ENCODE data around the gene TTLL5.

Gene TTLL5

GRCh38 chr14:75660630-75661498 lies at the start of gene TTLL5, which contains the start of gene ERG28:
Gene TTLL5, plus strand, starts transcription at chr14:75661246. Its CDS starts 1,904 bp downstream, at chr14:75663150.
Gene ERG28, minus strand, starts transcription at chr14:75660876. Its CDS starts 3,374 bp downstream, at chr14:75657502.
- peak; percentile 97 to 99 for DNase-seq

DNA sequence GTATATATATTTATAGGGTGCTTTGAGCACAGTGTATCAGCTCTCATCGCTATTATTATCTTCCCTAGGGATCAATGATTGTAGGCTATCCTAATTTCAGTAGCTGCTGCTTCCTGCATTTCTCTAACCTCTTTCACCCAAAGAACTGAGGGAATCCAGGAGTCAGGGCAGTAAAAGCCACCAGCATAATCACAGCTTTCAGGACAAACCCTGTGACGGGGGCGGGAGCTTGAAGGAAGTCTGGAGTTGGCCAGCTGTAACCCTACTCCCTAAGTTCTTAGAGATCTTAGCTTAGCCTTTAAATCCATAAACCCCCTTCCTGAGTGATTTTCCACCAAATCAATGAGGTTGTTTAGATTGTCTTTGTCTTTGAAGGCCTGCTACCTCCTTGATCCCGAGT lies 48.9 kb upstream of the TTLL5 start:
- no peak for DNase-seq

DNA sequence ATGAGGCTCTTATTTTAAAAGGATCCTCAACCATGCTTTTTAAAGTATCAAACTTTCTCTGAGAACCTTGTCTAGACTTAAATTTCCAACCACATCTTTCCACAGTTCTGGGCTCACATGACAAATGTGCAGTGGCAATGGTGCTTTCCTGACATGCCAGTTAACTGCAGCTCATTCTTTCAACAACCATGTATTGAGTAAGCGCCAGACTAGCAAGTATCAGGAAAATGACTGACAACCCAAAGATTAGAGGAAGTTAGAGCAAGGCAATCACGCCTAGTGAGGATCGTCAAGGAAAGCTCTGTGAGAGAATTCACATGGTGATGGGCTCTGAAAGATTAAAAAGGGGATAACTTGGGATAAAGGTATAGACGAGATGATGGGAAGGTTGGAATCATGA lies 46.9 kb upstream of the TTLL5 start:
- DNase-seq = no peak

DNA sequence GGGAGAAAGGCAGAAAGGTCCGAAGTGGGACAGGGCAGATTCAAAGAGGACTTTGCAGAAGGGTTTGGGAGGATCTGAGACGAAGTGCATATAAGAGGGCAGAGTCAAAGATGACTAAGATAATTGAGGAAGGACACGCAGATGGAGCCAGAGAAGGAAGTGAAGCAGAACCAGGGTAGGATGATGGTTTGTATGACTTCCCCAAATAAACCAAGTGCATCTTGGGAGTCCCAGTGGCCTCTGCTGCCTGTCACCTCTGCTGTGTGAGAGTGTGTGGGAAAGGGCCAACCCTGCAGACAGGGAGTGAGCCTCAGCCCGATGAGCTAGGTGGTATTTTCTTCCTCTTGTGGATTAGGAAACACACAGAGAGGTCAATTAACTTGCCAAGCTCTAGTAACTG lies 45.8 kb upstream of the TTLL5 start:
- no peak for DNase-seq

GRCh38 chr14:75619548-75619947 lies 41.5 kb upstream of the TTLL5 start:
- no peak for DNase-seq

- no peak for DNase-seq
These were observed 36.0 kb upstream of the TTLL5 start for GRCh38 chr14:75625034-75625433.

GRCh38 chr14:75626396-75626795 lies 34.6 kb upstream of the TTLL5 start:
- no peak for DNase-seq

- DNase-seq = no peak
These were observed 34.2 kb upstream of the TTLL5 start for GRCh38 chr14:75626863-75627262.

DNA sequence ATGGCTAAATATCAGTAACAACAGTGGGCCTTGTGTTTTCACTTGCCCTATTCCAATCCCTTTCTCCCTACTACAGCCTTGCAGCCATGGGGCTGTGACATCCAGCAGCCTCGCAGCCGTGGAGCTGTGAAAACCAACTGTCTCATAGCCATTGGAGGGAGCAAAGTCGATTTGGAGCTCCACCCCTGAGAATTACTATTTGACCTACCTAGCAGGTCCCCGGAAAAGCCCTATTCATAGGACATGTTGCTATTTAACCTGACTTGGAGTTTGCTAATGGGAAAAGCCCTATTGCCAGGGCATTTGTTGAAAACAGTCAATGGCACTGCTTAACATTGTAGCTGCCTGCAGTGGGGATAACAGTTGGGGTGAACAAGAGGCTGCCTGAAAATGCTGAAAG lies 33.6 kb upstream of the TTLL5 start:
- no peak for DNase-seq

DNA sequence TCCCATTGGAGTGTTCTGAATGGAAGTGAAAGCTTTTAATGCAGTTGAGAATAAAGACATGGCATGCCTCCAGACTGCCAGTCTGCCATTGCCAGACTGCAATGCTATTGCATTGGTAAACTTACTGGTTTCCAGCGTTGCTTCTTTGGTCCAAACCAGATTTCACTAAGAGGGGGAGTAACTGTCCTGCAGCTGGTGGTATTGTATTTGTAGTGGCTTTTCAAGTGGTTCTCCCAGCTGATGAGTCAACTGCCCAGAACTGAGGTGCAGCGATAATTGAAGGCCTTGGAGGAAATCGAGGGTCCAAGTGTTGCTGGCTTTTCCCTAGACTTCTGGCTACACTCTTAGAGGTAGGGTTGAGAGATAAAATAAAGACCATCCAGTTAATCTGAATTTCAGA lies 32.2 kb upstream of the TTLL5 start:
- no peak for DNase-seq

GRCh38 chr14:75630695-75631452 lies 30.2 kb upstream of the TTLL5 start:
- no peak for DNase-seq

GRCh38 chr14:75631453-75631831 lies 29.6 kb upstream of the TTLL5 start:
- no peak for DNase-seq

GRCh38 chr14:75634848-75635247 lies 26.2 kb upstream of the TTLL5 start:
- no peak for DNase-seq

DNA sequence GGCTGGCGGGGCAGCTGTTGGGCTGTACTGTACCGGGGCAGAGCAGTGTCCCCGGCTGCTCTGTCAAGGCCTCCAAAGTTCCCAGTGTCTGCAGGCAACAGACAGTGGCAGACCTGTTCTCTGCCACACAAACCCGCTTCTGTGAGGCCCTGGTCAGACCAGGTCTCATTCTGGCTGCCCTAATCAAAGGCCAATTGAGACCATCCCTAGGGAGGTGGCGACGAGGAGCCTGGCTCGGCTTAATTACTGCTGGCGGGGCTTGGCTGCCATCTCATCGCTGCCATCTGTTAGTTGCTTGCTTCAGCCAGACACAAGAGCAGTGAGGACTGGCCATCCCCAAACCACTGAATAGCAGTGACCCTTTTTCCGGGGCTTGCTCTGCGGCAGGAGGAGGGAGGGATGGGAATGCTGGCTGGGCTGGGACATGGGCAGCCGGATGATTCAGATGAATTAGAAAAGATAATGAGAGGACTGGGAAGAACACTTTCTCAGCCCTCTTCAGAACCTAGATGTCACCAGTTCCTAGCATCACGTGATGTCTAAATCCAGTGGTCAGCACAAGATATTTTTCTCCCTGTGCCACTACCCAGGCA lies 24.9 kb upstream of the TTLL5 start:
- no peak for DNase-seq

GRCh38 chr14:75640876-75641275 lies 20.2 kb upstream of the TTLL5 start:
- DNase-seq = no peak

DNA sequence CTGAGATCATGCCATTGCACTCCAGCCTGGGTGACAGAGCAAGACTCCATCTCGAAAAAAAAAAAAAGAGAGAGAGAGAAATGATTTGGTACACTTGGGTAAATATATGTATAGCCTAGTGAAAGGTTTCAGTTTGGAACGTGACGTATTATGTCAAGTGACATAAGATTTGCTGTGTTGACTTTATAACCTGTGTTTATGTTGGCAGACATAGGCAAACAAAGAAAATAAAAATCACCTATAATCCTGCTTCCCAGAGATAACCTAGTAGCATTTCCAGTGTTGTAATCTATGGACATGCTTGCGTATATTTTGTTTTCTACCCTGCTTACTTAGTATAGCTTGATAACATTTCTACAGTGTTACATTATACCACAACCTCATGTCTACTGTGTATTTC lies 17.1 kb upstream of the TTLL5 start:
- DNase-seq = no peak

- no peak for DNase-seq
These were observed 16.0 kb upstream of the TTLL5 start for GRCh38 chr14:75645056-75645455.

DNA sequence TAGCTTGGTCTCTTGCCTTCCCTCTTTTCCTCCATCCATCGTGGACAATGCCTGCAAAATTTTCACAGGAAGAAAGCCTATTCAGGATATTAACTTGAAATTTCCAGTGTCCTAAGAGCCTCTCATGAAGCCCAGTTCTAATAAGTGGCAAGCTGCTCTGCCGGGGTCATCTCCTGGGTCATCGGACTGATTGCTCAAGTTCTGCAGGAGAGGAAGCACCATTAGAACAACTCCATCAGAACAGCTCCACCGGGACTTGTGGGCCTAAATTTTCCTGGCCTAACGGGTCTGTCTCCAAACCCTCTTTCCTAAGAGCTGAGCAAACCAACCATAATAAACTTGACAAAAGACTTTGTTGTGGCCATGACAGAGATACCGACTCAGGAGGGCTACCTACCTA lies 14.3 kb upstream of the TTLL5 start:
- DNase-seq = no peak

DNA sequence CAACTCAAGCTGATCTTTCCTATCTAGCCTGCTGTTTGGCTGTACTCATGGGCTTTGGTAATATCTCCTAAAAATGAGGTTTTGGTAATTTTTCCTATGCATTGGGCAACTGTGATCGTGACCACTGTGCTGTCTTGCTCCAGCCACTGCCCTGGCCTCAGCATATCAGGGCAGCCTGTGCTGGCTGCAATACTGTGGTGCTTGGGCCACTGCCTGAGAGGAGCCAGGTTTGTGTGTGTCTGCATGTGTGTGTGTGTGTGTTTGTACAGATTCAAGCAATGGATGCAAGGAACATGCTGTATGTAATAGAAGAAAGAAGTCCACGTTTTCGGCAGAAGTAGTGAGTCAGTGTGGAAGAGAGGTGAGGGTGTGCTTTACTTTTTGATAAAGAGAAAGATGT lies 13.4 kb upstream of the TTLL5 start:
- no peak for DNase-seq

GRCh38 chr14:75648066-75648838 lies 12.8 kb upstream of the TTLL5 start:
- peak in 1 of 2 experiments; percentile 20 for DNase-seq

- DNase-seq = no peak
These were observed 11.7 kb upstream of the TTLL5 start for GRCh38 chr14:75649337-75649736.

GRCh38 chr14:75649773-75650172 lies 11.3 kb upstream of the TTLL5 start:
- DNase-seq = no peak

Measured in NCI-H2081 (cell line).